Inferior parietal cortex (tissue), 1 donor: Measurements from ENCODE around the gene COPG1.
"Not testable (repeated sequence)": the region's sequence is repeated elsewhere in the genome, so short reads cannot be mapped to it uniquely, and the experiment has no call there.

Experiments used
- DNase-seq: peaks from one replicate; pipeline ENCODE4 v3.0.0-alpha.2; 2016; ENCODE audit errors: extremely low spot score

Gene COPG1, protein sequence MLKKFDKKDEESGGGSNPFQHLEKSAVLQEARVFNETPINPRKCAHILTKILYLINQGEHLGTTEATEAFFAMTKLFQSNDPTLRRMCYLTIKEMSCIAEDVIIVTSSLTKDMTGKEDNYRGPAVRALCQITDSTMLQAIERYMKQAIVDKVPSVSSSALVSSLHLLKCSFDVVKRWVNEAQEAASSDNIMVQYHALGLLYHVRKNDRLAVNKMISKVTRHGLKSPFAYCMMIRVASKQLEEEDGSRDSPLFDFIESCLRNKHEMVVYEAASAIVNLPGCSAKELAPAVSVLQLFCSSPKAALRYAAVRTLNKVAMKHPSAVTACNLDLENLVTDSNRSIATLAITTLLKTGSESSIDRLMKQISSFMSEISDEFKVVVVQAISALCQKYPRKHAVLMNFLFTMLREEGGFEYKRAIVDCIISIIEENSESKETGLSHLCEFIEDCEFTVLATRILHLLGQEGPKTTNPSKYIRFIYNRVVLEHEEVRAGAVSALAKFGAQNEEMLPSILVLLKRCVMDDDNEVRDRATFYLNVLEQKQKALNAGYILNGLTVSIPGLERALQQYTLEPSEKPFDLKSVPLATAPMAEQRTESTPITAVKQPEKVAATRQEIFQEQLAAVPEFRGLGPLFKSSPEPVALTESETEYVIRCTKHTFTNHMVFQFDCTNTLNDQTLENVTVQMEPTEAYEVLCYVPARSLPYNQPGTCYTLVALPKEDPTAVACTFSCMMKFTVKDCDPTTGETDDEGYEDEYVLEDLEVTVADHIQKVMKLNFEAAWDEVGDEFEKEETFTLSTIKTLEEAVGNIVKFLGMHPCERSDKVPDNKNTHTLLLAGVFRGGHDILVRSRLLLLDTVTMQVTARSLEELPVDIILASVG

GRCh38 chr3:129249284-129250065 lies at the start of gene COPG1:
Gene COPG1, plus strand, starts transcription at chr3:129249606. Its CDS starts 104 bp downstream, at chr3:129249710.
- DNase-seq, result peak; percentile 96

DNA sequence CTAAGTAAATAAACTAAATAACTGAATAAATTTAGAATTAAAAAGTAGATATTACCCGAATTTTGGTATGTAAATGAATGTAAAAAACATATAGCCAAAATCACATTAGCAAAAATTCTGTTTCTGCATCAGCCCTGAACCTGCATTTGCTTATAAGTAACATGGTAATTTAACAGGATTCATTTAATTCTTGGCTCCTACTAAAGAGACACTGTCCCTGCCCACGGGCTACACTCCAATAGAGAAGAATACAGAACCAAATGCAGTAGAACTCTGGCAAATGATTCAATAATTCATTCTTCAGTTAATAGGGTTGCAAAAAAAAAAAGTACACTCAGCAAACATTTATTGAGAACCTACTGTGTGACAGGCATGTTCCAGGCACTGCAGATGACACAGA lies 44.9 kb upstream of the COPG1 start:
- DNase-seq, result no peak

DNA sequence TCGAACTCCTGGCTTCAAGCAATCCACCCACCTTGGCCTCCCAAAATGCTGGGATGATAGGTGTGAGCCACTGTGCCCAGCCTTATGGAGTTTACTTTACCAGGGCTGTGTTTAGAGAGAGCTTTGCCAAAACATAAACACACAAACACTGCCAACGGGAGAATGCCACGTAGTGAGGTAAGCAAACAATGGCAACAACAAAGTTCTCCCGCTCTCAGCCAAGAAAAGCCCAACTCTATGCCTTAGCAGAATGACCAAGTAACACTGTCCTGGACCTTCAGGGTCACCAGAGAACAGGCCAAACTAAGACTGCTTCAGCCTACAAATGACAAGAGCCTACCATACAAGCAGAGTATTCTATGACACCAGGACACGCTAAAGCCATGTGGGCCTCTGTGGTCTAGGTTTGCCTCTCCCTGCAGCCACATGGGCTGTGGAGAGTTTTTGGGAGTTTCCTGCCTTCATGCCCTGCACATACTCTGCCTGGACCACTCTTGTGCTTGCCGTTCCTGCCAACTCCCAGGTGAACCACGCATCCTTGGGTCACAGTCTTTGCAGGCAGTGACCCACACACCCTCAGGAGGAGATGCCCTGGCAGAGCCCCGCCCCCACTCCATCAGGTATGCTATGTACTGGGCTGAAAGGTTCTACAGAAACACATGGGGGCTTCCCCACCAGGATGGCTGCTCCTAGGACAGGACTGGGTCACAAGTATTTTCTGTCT lies 44.1 kb upstream of the COPG1 start:
- DNase-seq, result no peak

GRCh38 chr3:129207479-129207878 lies 41.9 kb upstream of the COPG1 start:
- no peak for DNase-seq

DNA sequence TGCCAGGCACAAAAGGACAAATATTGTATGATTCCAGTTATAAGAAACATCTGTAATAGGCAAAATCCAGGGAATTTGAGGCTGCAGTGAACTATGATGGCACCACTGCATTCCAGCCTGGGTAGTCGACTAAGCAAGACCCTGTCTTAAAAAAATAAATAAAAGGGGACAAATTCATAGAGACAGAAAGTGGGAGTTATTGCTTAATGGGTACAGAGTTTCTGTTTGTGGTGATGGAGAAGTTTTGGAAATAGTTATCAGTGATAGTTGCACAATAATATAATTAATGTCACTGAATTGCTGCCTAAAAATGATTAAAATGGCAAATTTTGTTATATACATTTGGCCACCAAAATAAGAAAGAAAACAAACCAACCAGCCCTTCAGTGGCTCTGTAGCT lies 38.1 kb upstream of the COPG1 start:
- no peak for DNase-seq

GRCh38 chr3:129211772-129212171 lies 37.6 kb upstream of the COPG1 start:
- DNase-seq, result no peak

DNA sequence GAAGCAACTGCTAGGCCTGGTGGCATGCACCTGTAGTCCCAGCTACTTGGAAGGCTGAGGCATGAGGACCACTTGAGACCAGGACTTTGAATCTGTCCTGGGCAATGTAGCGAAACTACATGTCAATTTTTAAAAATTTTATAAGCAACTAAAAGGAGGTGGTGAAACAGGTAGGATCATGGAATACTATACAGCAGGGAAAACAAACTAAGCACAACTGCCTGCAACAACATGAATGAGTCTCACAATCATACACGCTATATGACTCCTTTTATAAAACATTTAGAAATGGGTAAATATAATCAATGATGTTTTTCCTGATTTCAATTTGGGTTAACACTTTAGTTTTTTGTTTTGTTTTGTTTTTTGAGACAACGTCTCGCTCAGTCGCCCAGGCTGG lies 36.2 kb upstream of the COPG1 start:
- no peak for DNase-seq

GRCh38 chr3:129218742-129219141 lies 30.7 kb upstream of the COPG1 start:
- no peak for DNase-seq

DNA sequence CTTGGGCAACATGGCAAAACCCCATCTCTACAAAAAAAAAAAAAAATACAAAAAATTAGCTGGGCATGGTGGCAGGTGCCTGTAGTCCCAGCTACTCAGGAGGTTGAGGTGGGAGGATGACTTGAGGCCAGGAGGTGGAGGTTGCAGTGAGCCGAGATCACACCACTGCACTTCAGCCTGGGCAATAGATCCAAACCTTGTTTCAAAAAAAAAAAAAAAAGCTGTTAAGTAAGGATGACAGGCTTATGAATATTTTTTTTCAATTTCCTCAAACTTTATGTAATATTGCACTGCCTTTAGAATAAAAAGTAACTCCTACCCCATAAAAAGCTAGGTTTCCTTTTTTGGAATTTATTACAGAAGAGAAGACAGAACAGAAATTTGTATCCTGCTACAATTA lies 25.0 kb upstream of the COPG1 start:
- not testable (repeated sequence) for DNase-seq

- DNase-seq, result peak; percentile 55
Measured at GRCh38 chr3:129224984-129225393, 24.4 kb upstream of the COPG1 start.

GRCh38 chr3:129226374-129226773 lies 23.0 kb upstream of the COPG1 start:
- no peak for DNase-seq

DNA sequence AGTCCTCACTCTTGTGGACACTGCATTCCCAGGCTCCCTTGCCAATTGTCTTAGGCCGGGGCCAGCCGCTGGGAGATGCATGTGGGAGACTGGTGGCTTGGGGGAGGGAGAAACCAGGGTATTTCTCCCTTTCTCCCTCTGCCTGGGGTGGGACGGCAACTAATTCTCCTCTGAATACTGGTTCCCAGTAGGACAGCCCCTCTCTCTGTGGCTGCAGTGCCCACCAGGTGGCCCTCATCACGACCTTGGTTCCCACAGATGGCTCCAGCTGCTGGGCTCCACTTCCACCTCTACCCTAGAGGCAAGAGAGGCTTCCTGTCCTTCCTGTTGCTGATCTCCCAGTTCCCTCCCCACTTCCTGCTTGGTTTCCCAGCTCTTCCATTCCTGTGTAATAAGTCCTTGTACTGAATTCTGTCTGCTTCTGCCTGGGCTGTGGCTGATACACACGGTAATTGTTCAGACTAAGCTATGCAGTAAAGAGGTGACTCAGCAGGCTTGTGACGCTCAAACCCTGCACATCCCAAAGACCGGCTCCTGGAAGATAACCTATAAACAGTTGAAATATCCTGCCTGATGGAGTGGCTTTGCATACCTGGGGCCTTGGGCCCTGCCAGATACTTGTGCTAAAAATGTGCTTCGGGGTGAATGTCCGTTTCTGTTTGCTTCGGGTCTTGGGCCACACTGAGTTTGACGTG lies 20.4 kb upstream of the COPG1 start:
- DNase-seq, result no peak

DNA sequence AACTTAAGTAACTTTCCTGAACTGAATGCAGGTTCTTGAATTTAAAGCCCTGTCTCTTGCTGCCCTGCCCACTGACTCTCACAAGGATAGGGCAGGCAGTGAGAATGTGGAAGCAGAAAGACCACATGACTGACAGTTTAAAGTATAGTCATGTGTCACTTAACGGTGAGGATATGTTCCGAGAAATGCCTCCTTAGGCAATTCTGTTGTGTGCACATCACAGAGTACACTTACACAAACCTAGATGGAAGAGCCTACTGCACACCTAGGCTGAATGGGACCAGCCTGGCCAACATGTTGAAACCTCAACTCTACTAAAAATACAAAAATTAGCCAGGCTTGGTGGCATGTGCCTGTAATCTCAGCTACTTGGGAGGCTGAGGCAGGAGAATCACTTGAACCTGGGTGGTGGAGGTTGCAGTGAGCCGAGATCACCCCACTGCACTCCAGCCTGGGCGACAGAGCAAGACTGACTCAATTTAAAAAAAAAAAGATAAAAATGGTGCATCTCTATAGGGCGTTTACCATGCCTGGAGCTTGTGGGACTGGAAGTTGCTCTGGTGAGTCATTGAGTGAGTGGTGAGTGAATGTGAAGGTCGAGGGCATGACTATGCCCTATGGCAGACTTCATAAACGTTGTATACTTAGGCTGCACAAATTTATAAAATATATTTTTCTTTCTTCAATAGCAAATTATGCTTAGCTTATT lies 18.9 kb upstream of the COPG1 start:
- no peak for DNase-seq

- DNase-seq, result no peak
Measured at GRCh38 chr3:129231331-129232119, 17.9 kb upstream of the COPG1 start.

DNA sequence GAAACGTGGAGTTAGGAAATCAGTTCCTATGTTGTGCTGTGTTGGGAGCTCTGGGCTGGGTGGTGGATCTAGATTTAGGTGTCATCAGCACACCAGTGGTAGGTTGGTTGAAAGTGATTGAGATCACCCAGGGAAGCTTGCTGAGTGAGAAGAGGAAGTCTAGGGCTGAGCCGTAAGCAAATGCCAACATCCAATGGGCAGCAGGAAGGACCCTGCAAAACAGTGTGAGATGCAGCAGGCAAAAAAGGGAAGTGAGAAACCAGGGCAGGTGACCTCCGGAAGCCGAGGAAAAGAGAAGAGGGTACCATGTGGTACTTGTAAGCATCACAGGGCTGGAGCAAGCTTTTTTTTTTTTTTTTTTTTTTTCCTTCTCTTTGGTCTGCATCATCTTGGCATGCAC lies 15.9 kb upstream of the COPG1 start:
- no peak for DNase-seq

- no peak for DNase-seq
Measured at GRCh38 chr3:129234441-129234840, 15.0 kb upstream of the COPG1 start.

- no peak for DNase-seq
Measured at GRCh38 chr3:129235344-129235917, 14.0 kb upstream of the COPG1 start.

DNA sequence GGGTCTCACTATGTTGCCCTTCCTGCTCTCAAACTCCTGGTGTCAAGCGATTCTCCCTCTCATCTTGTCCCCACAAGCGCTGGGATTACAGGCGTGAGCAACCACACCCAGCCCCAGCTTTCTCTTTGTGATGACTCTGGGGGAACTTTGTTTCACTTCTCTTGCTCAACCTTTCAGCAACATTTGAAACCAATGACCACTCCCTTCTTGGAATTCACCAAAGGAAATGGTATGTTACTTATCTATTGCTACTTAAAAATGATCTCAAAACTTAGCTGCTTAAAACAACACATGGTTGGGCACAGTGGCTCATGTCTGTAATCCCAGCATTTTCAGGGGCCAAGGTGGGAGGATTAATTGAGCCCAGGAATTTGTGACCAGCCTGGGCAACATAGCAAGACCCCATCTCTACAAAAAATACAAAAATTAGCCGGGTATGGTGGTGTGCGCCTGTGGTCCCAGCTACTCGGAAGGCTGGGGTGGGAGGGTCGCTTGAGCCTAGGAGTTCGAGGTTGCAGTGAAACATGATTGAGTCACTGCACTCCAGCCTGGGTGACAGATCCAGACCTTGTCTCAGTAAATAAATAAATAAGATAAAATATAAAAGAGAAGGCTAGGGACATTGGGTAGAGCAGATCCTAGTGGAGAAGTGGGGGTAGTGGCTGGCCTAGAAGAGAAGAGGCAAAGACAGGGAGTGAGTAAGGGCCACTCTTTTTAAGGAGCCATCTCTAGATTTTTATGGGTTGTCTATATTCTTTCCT lies 10.3 kb upstream of the COPG1 start:
- DNase-seq, result no peak
